Smooth muscle cell (in vitro differentiated cells): ENCODE data around the gene PCDHGC3. TPM values are rescaled to one million over a fixed set of nuclear protein-coding genes. Genes with fewer than 3 reads are reported as not detected.

ENCODE experiments used
- DNase-seq: peaks from one replicate; lab custom pipeline; 2025; ENCODE audit not compliant: unreplicated experiment; lab: John Stamatoyannopoulos, UW
- H2AFZ ChIP-seq: fragments of 200-600 bp; sonication (generic); 2 replicates; pipeline ENCODE4 v1.6.0; 2016; ENCODE audit warnings: antibody characterized with exemption, low read depth, mild to moderate bottlenecking
- H3F3A ChIP-seq: fragments of 200-600 bp; sonication (generic); 2 replicates; pipeline ENCODE4 v1.6.0; 2017; ENCODE audit warnings: antibody characterized with exemption, low read depth
- H3K27ac ChIP-seq: fragments of 200-600 bp; sonication (generic); 2 replicates; pipeline ENCODE4 v1.5.1; 2016; ENCODE audit warnings: low read depth, mild to moderate bottlenecking
- H3K27me3 ChIP-seq: fragments of 200-600 bp; sonication (generic); 2 replicates; pipeline ENCODE4 v1.6.1; 2016; ENCODE audit warnings: low read depth, mild to moderate bottlenecking
- H3K36me3 ChIP-seq: fragments of 200-600 bp; sonication (generic); 2 replicates; pipeline ENCODE4 v1.5.1; 2016; ENCODE audit warnings: low read depth
- H3K4me1 ChIP-seq: fragments of 200-600 bp; sonication (generic); 2 replicates; pipeline ENCODE4 v1.5.1; 2016; ENCODE audit warnings: low read depth
- H3K4me2 ChIP-seq: fragments of 200-600 bp; sonication (generic); 2 replicates; pipeline ENCODE4 v1.6.0; 2016; ENCODE audit warnings: mild to moderate bottlenecking
- H3K4me3 ChIP-seq: fragments of 200-600 bp; sonication (generic); 2 replicates; pipeline ENCODE4 v1.5.1; 2016; ENCODE audit warnings: mild to moderate bottlenecking
- H3K79me2 ChIP-seq: fragments of 200-600 bp; sonication (generic); 2 replicates; pipeline ENCODE4 v1.6.0; 2016; ENCODE audit warnings: low read depth, mild to moderate bottlenecking
- H3K9ac ChIP-seq: fragments of 200-600 bp; sonication (generic); 2 replicates; pipeline ENCODE4 v1.6.0; 2016; ENCODE audit warnings: low read depth
- H3K9me3 ChIP-seq: fragments of 200-600 bp; sonication (generic); replicated peaks from 2 replicates; pipeline ENCODE4 v1.5.1; 2016; ENCODE audit warnings: low read depth
- H4K20me1 ChIP-seq: fragments of 200-600 bp; sonication (generic); 2 replicates; pipeline ENCODE4 v1.6.0; 2016; ENCODE audit warnings: low read depth
- WGBS: methylation state at CpG from one replicate; pipeline ENCODE4 v1.1.7; 2016; ENCODE audit warnings: low lambda C conversion rate; 5-methylcytosine and 5-hydroxymethylcytosine counted together
- polyA plus RNA-seq: library from polyadenylated mRNA; unstranded; fragments of >200 nt; fragmentation: Nextera tagmentation; extraction: Ambion mirVana; gene quantifications from 2 replicates; pipeline ENCODE4 v1.2.1, GENCODE V29; 2016
- total RNA-seq: library from RNA; depleted of rRNA; stranded (reverse); fragments of >200 nt; gene quantifications from 2 replicates; pipeline ENCODE4 v1.2.3, GENCODE V29; 2014
- TF ChIP-seq, protein P1 (sequence below): fragments of 200-600 bp; sonication (generic); IDR thresholded peaks from 2 replicates; pipeline ENCODE4 v1.5.1; 2017; ENCODE audit warnings: borderline replicate concordance, mild to moderate bottlenecking, antibody characterized with exemption; ENCODE audit not compliant: insufficient read depth, poor library complexity, severe bottlenecking

PCDHGC3 gene
- total and polyA plus RNA-seq, 2 experiments from 2014 or later: 50.3 to 111 TPM

DNA sequence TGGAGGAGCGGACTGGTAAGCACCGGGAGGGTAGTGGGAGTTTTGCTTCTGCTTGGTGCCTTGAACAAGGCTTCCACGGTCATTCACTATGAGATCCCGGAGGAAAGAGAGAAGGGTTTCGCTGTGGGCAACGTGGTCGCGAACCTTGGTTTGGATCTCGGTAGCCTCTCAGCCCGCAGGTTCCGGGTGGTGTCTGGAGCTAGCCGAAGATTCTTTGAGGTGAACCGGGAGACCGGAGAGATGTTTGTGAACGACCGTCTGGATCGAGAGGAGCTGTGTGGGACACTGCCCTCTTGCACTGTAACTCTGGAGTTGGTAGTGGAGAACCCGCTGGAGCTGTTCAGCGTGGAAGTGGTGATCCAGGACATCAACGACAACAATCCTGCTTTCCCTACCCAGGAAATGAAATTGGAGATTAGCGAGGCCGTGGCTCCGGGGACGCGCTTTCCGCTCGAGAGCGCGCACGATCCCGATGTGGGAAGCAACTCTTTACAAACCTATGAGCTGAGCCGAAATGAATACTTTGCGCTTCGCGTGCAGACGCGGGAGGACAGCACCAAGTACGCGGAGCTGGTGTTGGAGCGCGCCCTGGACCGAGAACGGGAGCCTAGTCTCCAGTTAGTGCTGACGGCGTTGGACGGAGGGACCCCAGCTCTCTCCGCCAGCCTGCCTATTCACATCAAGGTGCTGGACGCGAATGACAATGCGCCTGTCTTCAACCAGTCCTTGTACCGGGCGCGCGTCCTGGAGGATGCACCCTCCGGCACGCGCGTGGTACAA lies 556 bp downstream of the PCDHGC3 start:
- no peaks in the 10 kb centered on the region for H3K36me3 ChIP-seq
- peak overlapping the region; percentile 69 for H3K27ac ChIP-seq
- peaks cover 48% of the 10 kb centered on the region for H3K79me2 ChIP-seq
- H3K27me3 ChIP-seq: no peaks in the 10 kb centered on the region
- no peak overlapping the region for H2AFZ ChIP-seq
- H4K20me1 ChIP-seq: peaks cover 52% of the 10 kb centered on the region
- peaks cover 31% of the 10 kb centered on the region for H3K4me1 ChIP-seq
- WGBS: 3% methylated on average over 58 of the region's 58 CpGs
- H3F3A ChIP-seq: peaks cover 23% of the 10 kb centered on the region
- no peaks in the 10 kb centered on the region for H3K9me3 ChIP-seq
- H3K4me3 ChIP-seq: peak overlapping the region; percentile 58
- no peak for DNase-seq
- TF ChIP-seq, protein P1, sequence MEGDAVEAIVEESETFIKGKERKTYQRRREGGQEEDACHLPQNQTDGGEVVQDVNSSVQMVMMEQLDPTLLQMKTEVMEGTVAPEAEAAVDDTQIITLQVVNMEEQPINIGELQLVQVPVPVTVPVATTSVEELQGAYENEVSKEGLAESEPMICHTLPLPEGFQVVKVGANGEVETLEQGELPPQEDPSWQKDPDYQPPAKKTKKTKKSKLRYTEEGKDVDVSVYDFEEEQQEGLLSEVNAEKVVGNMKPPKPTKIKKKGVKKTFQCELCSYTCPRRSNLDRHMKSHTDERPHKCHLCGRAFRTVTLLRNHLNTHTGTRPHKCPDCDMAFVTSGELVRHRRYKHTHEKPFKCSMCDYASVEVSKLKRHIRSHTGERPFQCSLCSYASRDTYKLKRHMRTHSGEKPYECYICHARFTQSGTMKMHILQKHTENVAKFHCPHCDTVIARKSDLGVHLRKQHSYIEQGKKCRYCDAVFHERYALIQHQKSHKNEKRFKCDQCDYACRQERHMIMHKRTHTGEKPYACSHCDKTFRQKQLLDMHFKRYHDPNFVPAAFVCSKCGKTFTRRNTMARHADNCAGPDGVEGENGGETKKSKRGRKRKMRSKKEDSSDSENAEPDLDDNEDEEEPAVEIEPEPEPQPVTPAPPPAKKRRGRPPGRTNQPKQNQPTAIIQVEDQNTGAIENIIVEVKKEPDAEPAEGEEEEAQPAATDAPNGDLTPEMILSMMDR: no peak
- H3K9ac ChIP-seq: peak overlapping the region; percentile 38
- peak overlapping the region; percentile 85 for H3K4me2 ChIP-seq

DNA sequence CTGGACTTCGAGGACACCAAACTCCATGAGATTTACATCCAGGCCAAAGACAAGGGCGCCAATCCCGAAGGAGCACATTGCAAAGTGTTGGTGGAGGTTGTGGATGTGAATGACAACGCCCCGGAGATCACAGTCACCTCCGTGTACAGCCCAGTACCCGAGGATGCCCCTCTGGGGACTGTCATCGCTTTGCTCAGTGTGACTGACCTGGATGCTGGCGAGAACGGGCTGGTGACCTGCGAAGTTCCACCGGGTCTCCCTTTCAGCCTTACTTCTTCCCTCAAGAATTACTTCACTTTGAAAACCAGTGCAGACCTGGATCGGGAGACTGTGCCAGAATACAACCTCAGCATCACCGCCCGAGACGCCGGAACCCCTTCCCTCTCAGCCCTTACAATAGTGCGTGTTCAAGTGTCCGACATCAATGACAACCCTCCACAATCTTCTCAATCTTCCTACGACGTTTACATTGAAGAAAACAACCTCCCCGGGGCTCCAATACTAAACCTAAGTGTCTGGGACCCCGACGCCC lies 1.3 kb downstream of the PCDHGC3 start:
- Histone ChIP-seq H2AFZ (no peak overlapping the region), H3K4me2 (peak overlapping the region; percentile 85), H3K4me1 (peaks cover 31% of the 10 kb centered on the region), H3K4me3 (peak overlapping the region; percentile 58), H3F3A (peaks cover 23% of the 10 kb centered on the region), H3K9ac (no peak overlapping the region), H3K27ac (peak overlapping the region; percentile 69), H3K79me2 (peaks cover 56% of the 10 kb centered on the region), H3K27me3 (no peaks in the 10 kb centered on the region), H3K9me3 (no peaks in the 10 kb centered on the region), H4K20me1 (peaks cover 59% of the 10 kb centered on the region), H3K36me3 (no peaks in the 10 kb centered on the region)
- TF ChIP-seq, protein P1: no peak
- WGBS: 89% methylated on average over 24 of the region's 24 CpGs
- DNase-seq: no peak

DNA sequence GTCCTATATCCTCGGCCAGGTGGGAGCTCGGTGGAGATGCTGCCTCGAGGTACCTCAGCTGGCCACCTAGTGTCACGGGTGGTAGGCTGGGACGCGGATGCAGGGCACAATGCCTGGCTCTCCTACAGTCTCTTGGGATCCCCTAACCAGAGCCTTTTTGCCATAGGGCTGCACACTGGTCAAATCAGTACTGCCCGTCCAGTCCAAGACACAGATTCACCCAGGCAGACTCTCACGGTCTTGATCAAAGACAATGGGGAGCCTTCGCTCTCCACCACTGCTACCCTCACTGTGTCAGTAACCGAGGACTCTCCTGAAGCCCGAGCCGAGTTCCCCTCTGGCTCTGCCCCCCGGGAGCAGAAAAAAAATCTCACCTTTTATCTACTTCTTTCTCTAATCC lies 2.0 kb downstream of the PCDHGC3 start:
- no peak overlapping the region for H2AFZ ChIP-seq
- H4K20me1 ChIP-seq: peaks cover 66% of the 10 kb centered on the region
- no peak overlapping the region for H3K9ac ChIP-seq
- H3K4me3 ChIP-seq: peak overlapping the region; percentile 25
- no peak for DNase-seq
- peaks cover 31% of the 10 kb centered on the region for H3K4me1 ChIP-seq
- no peak overlapping the region for H3K27ac ChIP-seq
- WGBS: 87% methylated on average over 13 of the region's 13 CpGs
- H3K27me3 ChIP-seq: no peaks in the 10 kb centered on the region
- peaks cover 63% of the 10 kb centered on the region for H3K79me2 ChIP-seq
- peaks cover 23% of the 10 kb centered on the region for H3F3A ChIP-seq
- H3K9me3 ChIP-seq: no peaks in the 10 kb centered on the region
- TF ChIP-seq, protein P1: no peak
- H3K36me3 ChIP-seq: no peaks in the 10 kb centered on the region
- H3K4me2 ChIP-seq: peak overlapping the region; percentile 85
